Kidney epithelial cell (primary cell): Measurements from ENCODE around the gene CDH15. TPM values are rescaled to one million over a fixed set of nuclear protein-coding genes. Genes with fewer than 3 reads are reported as not detected.

Experiments
- DNase-seq: peaks from one replicate; pipeline ENCODE4 v3.0.0-alpha.2; 2010; ENCODE audit warnings: low read depth
- H3K27me3 ChIP-seq: 2 replicates; pipeline ENCODE4 v1.6.0; 2011; ENCODE audit warnings: low read length; ENCODE audit not compliant: control insufficient read depth, insufficient read depth
- H3K36me3 ChIP-seq: 2 replicates; pipeline ENCODE4 v1.5.1; 2011; ENCODE audit warnings: low read length; ENCODE audit not compliant: control insufficient read depth, insufficient read depth
- H3K4me3 ChIP-seq: 2 replicates; pipeline ENCODE4 v1.5.1; 2011; ENCODE audit warnings: low read depth, mild to moderate bottlenecking, control low read depth, low read length
- CTCF ChIP-seq: IDR thresholded peaks from 2 replicates; pipeline ENCODE4 v1.5.1; 2011; ENCODE audit warnings: mild to moderate bottlenecking, moderate library complexity, low read length, control low read depth, inconsistent platforms; ENCODE audit not compliant: insufficient read depth, poor library complexity, severe bottlenecking
- total RNA-seq: library from RNA; depleted of rRNA; stranded (reverse); fragments of >200 nt; gene quantifications from 2 replicates; pipeline ENCODE4 v1.2.3, GENCODE V29; 2015

Gene CDH15
- total RNA-seq, 1 donor from 2014 or later = 0.50 TPM

- no peak for DNase-seq
- Histone ChIP-seq H3K36me3 (peaks cover 11% of the 10 kb centered on the region), H3K27me3 (no peaks in the 10 kb centered on the region), H3K4me3 (no peak overlapping the region)
- no peak for TF ChIP-seq CTCF
These were observed 51.4 kb downstream of the CDH15 start for GRCh38 chr16:89222931-89223330.

GRCh38 chr16:89224665-89225064, 53.1 kb downstream of the CDH15 start:
- no peaks in the 10 kb centered on the region for H3K27me3 ChIP-seq

GRCh38 chr16:89230255-89230654, 58.7 kb downstream of the CDH15 start:
- H3K27me3 ChIP-seq = no peaks in the 10 kb centered on the region
- H3K36me3 ChIP-seq = peaks cover 5% of the 10 kb centered on the region
- no peak for DNase-seq
- no peak overlapping the region for H3K4me3 ChIP-seq
- TF ChIP-seq CTCF = no peak

More at GRCh38 chr16:89224665-89225064, 53.1 kb downstream of the CDH15 start:
- Histone ChIP-seq H3K4me3 (no peak overlapping the region), H3K36me3 (peaks cover 11% of the 10 kb centered on the region)
- no peak for DNase-seq
- TF ChIP-seq CTCF = no peak

- Histone ChIP-seq H3K27me3 (no peaks in the 10 kb centered on the region), H3K36me3 (peaks cover 2% of the 10 kb centered on the region)
These were observed 60.6 kb downstream of the CDH15 start for GRCh38 chr16:89232107-89232506.

GRCh38 chr16:89233678-89234490, 62.3 kb downstream of the CDH15 start:
- TF ChIP-seq CTCF = no peak
- DNase-seq = no peak
- Histone ChIP-seq H3K27me3 (no peaks in the 10 kb centered on the region), H3K4me3 (no peak overlapping the region), H3K36me3 (no peaks in the 10 kb centered on the region)

More at GRCh38 chr16:89232107-89232506, 60.6 kb downstream of the CDH15 start:
- no peak for DNase-seq
- no peak for TF ChIP-seq CTCF
- no peak overlapping the region for H3K4me3 ChIP-seq

GRCh38 chr16:89237733-89238132, 66.2 kb downstream of the CDH15 start:
- no peaks in the 10 kb centered on the region for H3K27me3 ChIP-seq
- TF ChIP-seq CTCF = no peak
- H3K4me3 ChIP-seq = no peak overlapping the region
- DNase-seq = no peak
- no peaks in the 10 kb centered on the region for H3K36me3 ChIP-seq
